Fibroblast of lung (primary cell): ENCODE measurements around the gene PEDS1. TPM values are rescaled to one million over a fixed set of nuclear protein-coding genes. Genes with fewer than 3 reads are reported as not detected.

Experiments
- DNase-seq, 2 donors: peaks; one replicate each; pipeline versions ENCODE4 v3.0.0 to v3.0.0-alpha.2; 2010; ENCODE audit warnings: low read depth in 2 of 2
- H2AFZ ChIP-seq: 2 replicates; pipeline ENCODE4 v1.5.1; 2012; ENCODE audit warnings: low read length, control low read depth, inconsistent platforms
- H3K27ac ChIP-seq: 2 replicates; pipeline ENCODE4 v1.5.1; 2011; ENCODE audit warnings: low read length, control low read depth; ENCODE audit not compliant: insufficient read depth
- H3K27me3 ChIP-seq: 2 replicates; pipeline ENCODE4 v1.5.1; 2011; ENCODE audit warnings: mild to moderate bottlenecking, low read length; ENCODE audit not compliant: control insufficient read depth, insufficient read depth
- H3K36me3 ChIP-seq: 2 replicates; pipeline ENCODE4 v1.5.1; 2011; ENCODE audit warnings: low read length; ENCODE audit not compliant: control insufficient read depth, insufficient read depth
- H3K4me1 ChIP-seq: 2 replicates; pipeline ENCODE4 v1.5.1; 2011; ENCODE audit warnings: low read length; ENCODE audit not compliant: control insufficient read depth, insufficient read depth; ENCODE audit errors: extremely low read depth
- H3K4me2 ChIP-seq: 2 replicates; pipeline ENCODE4 v1.5.1; 2011; ENCODE audit warnings: low read length, control low read depth; ENCODE audit not compliant: insufficient read depth; ENCODE audit errors: extremely low read depth
- H3K4me3 ChIP-seq, 4 experiments: fragments of 200-600 bp in 1 of 4; sonication (generic) in 1 of 4; replicated peaks in 1 of 4; 2 replicates each; pipeline ENCODE4 v1.5.1; 2011 to 2016; ENCODE audit warnings: low read length in 4 of 4, low read depth in 3 of 4, mild to moderate bottlenecking in 3 of 4, control low read depth in 2 of 4, inconsistent platforms in 1 of 4, mixed read lengths in 1 of 4; ENCODE audit not compliant: insufficient read depth in 1 of 4; ENCODE audit errors: control extremely low read depth in 1 of 4
- H3K79me2 ChIP-seq: 2 replicates; pipeline ENCODE4 v1.5.1; 2012; ENCODE audit warnings: mild to moderate bottlenecking, low read length, inconsistent platforms; ENCODE audit not compliant: control insufficient read depth, insufficient read depth
- H3K9ac ChIP-seq: 2 replicates; pipeline ENCODE4 v1.5.1; 2011; ENCODE audit warnings: mild to moderate bottlenecking, low read length, control low read depth; ENCODE audit not compliant: insufficient read depth
- H3K9me3 ChIP-seq: 2 replicates; pipeline ENCODE4 v1.5.1; 2012; ENCODE audit warnings: low read depth, low read length; ENCODE audit not compliant: control insufficient read depth, insufficient read depth
- H4K20me1 ChIP-seq: 2 replicates; pipeline ENCODE4 v1.5.1; 2011; ENCODE audit warnings: low read length; ENCODE audit not compliant: control insufficient read depth, insufficient read depth; ENCODE audit errors: extremely low read depth
- CTCF ChIP-seq, 2 donors: IDR thresholded peaks in 1 of 2; conservative IDR thresholded peaks in 1 of 2; 1 replicate in 1 of 2; 2 replicates in 1 of 2; pipeline ENCODE4 v1.5.1; 2011 to 2012; ENCODE audit warnings: low read length in 2 of 2, control low read depth in 1 of 2, inconsistent platforms in 1 of 2, low read depth in 1 of 2, mild to moderate bottlenecking in 1 of 2
- EZH2 ChIP-seq: IDR thresholded peaks from 2 replicates; pipeline ENCODE4 v1.5.1; 2012; ENCODE audit warnings: low read length, control low read depth, mild to moderate bottlenecking; ENCODE audit errors: missing control alignments
- polyA plus RNA-seq, 2 donors: library from polyadenylated mRNA; depleted of rRNA in 1 of 2; stranded (reverse) in 1 of 2; unstranded in 1 of 2; fragments of >200 nt; gene quantifications; 2 replicates each; pipeline ENCODE4 v1.2.1, GENCODE V29; 2011 to 2012; ENCODE audit warnings: missing spikeins in 1 of 2
- total RNA-seq: library from RNA; depleted of rRNA; stranded (reverse); fragments of >200 nt; gene quantifications from 2 replicates; pipeline ENCODE4 v1.2.1, GENCODE V29; 2014

The PEDS1 gene
- total and polyA plus RNA-seq, 2 donors (not counting 1 experiment from before 2014, with no cell fraction given) = 8.3 to 56.9 TPM

GRCh38 chr20:50200482-50201104 lies 47.1 kb upstream of the PEDS1 start:
- H3K27me3 ChIP-seq = no peaks in the 10 kb centered on the region
- H3K4me1 ChIP-seq = no peaks in the 10 kb centered on the region
- H4K20me1 ChIP-seq = no peaks in the 10 kb centered on the region
- no peaks in the 10 kb centered on the region for H3K36me3 ChIP-seq
- no peak overlapping the region for H3K4me3 ChIP-seq
- no peaks in the 10 kb centered on the region for H3K9me3 ChIP-seq
- no peak overlapping the region for H3K27ac ChIP-seq
- H3K79me2 ChIP-seq = no peaks in the 10 kb centered on the region
- H3K9ac ChIP-seq = no peak overlapping the region
- no peak overlapping the region for H2AFZ ChIP-seq
- H3K4me2 ChIP-seq = no peak overlapping the region
- no peak for DNase-seq
- no peak for TF ChIP-seq CTCF (conservative IDR thresholded peaks at IDR 0.05 in 1 of 2, IDR thresholded peaks at IDR 0.05 in 1 of 2; ENCODE audit: low read depth in 1 of 2, low read length in 2 of 2)
- TF ChIP-seq EZH2 = no peak

- Histone ChIP-seq H4K20me1 (no peaks in the 10 kb centered on the region), H3K4me2 (no peak overlapping the region), H3K36me3 (peaks cover 5% of the 10 kb centered on the region), H3K4me1 (no peaks in the 10 kb centered on the region), H2AFZ (no peak overlapping the region), H3K9ac (no peak overlapping the region), H3K27me3 (no peaks in the 10 kb centered on the region), H3K27ac (no peak overlapping the region), H3K79me2 (peaks cover 6% of the 10 kb centered on the region), H3K4me3 (no peak overlapping the region), H3K9me3 (no peaks in the 10 kb centered on the region)
- no peak for TF ChIP-seq EZH2
- no peak for TF ChIP-seq CTCF (conservative IDR thresholded peaks at IDR 0.05 in 1 of 2, IDR thresholded peaks at IDR 0.05 in 1 of 2; ENCODE audit: low read depth in 1 of 2, low read length in 2 of 2)
- no peak for DNase-seq
Observed at GRCh38 chr20:50199703-50200102, 46.2 kb upstream of the PEDS1 start.

- no peak overlapping the region for H3K4me3 ChIP-seq
- TF ChIP-seq EZH2 (no peak), CTCF (conservative IDR thresholded peaks at IDR 0.05 in 1 of 2, IDR thresholded peaks at IDR 0.05 in 1 of 2; ENCODE audit: low read depth in 1 of 2, low read length in 2 of 2) (no peak)
- no peak overlapping the region for H2AFZ ChIP-seq
- no peaks in the 10 kb centered on the region for H3K27me3 ChIP-seq
- H4K20me1 ChIP-seq = no peaks in the 10 kb centered on the region
- H3K4me2 ChIP-seq = no peak overlapping the region
- no peak overlapping the region for H3K9ac ChIP-seq
- H3K36me3 ChIP-seq = peaks cover 11% of the 10 kb centered on the region
- no peaks in the 10 kb centered on the region for H3K9me3 ChIP-seq
- no peak for DNase-seq
- H3K79me2 ChIP-seq = peaks cover 16% of the 10 kb centered on the region
- peaks cover 6% of the 10 kb centered on the region for H3K4me1 ChIP-seq
- no peak overlapping the region for H3K27ac ChIP-seq
Observed at GRCh38 chr20:50198716-50199115, 45.2 kb upstream of the PEDS1 start.
